GM18870 (cell line): ENCODE results near the gene AP1M1.
"Not testable (repeated sequence)": the region's sequence is repeated elsewhere in the genome, so short reads cannot be mapped to it uniquely, and the experiment has no call there.

Experiments used
- ATAC-seq: cut with Tn5 transposase; IDR thresholded peaks from one replicate; pipeline ENCODE4 v1.9.1; 2021; ENCODE audit warnings: moderate library complexity; ENCODE audit not compliant: unreplicated experiment

Gene AP1M1

DNA sequence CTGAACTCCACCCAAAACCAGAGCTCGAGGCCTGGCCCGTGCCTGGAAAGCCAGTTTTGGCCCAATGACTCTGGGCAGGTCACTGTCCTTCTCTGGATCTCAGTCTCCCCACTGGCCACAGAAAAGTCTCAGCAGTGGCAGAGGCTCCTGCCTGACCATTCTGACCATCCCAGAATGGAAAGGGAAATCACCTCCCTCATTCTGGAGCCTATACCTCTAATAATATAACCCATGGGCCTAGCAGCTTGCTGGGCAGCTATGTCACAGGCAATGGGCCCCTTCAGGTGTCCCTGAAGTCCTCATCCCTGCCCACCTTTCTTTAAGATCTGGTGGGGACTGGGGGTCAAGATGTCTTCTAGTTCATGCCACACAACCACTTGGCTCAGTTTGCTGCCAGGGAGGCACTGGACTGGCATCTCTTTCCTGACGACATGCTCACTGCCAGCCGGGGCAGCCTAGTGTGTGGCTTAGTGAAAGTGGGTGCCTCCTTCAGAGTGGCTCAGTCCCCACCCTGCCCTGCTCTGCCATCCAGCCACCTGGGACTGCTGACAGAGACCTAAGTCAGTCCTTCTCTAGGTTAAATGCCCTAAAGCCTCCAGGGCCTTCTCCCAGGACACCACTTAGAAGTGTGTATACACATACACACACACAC, 62.6 kb downstream of the AP1M1 start:
- ATAC-seq = no peak

DNA sequence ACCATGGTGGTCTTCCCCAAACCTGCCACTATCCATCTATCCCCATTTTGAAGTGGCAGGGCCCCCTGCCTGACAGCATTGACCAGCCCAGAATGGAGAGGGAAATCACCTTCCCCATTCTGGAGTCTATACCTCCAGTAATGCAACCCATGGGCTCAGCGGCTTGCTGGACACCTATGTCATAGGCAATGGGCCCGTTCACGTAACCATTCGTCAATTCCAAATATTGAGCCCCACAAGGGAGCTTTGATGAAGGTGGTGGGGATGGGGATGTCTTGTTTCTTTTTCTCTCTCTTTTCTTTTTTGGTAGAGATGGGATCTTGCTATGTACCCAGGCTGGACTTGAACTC, 63.1 kb downstream of the AP1M1 start:
- no peak for ATAC-seq

DNA sequence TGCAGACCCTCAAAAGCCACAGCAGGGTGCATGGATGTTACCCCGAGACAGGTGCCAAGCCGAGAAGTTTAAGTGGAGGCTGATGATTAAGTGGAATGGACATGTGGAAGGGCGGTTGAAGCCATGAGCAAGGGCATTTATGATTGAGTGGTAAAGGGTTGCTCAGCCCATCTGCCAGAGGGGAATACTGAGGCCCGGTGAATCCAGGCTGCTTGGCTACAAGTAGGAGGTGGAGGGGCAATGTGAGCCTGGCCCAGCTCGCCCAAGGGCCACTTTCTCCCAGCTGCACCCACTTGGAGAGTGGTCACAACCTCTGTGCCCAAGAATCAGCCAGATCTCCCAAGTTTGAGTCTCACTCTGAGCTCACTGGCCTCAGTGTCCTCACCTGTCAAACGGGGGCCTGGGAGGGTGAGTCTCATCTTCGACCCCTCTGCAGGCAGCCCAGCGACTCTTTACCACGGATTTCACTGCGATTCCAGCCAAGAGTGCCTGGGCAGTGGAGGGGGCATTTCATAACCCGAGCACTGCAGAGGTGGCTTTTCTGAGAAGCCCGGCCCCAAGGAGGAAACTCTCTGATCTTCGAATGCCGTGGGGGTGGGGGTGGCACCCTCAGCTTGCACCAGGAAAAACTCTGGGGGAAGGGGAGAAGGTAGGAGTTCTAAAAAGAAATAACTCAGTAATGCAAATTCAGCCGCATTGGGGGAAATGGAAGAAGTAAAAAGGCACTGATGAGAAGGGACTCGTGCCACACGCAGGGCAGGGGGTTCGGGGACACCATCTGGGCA, 64.1 kb downstream of the AP1M1 start:
- no peak for ATAC-seq

DNA sequence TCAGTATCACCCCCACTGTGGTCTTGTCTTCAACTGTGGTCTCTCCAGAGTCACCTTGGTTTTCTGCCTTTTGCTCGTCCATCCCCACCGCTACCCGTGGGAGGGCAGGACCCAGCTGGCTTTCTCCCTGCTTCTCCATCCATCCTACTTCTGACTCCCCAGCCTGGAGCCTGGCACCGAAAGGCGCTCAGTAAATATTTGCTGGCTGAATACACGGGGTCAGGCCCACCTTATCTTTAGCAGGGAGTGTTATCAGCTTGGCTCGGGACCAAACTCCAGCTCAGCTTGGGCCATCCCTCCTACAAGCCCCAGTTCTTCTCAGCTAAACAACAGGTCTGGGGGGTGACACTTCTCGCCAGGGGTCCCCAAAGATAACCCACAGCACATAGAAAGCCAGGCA, 64.9 kb downstream of the AP1M1 start:
- ATAC-seq = no peak

DNA sequence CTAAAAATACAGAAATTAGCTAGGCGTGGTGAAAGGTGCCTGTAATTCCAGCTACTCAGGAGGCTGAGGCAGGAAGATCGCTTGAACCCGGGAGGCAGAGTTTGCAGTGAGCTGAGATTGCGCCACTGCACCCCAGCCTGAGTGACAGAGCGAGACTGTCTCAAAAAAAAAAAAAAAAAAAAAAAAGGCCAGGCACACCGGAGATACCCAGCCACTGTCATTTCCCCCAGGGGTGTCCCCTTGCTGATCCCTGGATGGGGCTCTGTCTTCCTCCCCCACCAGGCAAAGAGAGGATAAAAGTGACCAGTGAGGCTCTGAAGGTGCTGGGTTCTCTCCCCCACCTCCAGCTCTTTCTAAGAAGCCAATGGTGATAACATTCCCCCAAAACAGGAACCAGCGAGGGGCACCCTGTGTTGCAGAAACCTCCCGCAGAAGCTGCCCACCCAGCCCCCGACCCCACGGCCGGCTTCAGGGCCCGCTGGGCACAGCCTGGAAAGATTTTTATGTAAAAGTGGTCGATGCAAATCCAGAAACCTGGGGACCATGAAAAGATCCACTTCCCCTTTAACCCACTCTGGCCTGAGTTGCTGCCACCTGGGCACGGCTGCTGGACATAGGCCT, 65.5 kb downstream of the AP1M1 start:
- ATAC-seq = no peak

DNA sequence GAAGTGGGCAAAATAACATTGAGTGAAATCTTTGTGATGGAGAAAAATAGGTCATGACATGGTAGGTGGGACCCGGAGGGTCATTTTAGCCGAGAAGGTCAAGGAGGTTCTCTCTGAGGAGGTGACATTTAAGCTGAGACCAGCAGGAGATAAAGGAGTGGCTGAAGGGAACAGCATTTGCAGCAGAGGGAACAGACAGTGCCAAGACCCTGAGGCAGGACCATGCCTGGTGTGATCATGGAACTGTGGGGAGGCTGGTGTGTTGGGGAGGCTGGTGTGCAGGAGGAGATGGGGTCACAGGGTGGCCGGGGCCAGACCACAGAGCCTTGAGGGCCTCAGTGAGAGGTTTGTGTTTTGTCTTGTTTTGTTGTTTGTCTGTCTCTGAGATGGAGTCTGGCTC, 67.5 kb downstream of the AP1M1 start:
- no peak for ATAC-seq

DNA sequence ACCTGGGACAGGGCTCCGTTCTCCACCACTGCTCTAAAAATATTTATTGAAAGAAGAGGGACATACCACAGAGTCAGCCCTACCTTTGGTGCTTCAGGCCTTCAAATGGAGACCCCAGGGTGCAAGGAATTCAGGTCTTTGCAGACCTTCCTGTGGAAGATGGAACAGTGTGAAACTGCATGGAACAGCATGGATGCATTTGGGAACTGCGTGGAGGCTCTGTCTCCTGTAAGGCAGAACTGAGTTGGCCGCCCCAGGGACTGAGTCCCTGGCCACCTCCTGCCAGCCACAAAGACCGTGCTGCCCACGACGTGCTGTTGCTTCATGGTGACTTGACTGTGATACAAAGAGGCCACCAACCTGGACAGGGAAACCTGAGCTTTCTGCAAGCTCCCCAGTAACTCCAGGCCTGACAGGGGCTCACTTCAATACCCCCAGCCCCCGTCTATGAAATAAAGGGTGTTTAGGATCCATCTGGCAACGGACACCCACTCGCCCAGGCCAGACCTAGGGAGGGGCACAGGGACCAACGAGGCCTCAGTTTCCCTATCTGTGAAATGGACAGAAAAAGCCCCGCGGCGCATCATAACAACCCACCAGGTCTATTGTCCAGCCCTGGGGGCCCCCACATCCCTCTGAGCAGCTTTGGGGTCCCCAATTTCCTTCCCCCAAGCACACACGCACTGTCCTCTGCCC, 68.3 kb downstream of the AP1M1 start:
- ATAC-seq = no peak

DNA sequence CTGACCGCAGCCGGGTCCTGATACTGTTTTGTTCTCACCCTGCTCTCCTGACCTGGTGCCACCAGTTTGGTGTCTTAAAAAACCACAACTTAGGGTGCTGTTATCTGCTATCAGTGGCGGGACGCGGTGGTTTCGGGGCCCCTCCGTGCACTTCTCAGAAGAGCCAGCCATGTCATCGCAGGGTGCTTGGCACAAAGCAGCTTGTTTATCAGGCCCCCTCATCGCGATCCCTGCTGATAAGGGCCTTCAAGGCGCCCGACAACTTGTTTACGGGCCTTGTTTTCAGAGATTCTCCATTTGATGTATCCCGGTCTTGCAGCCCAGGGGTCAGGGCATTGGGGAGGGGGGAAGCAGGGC, 68.9 kb downstream of the AP1M1 start:
- no peak for ATAC-seq

DNA sequence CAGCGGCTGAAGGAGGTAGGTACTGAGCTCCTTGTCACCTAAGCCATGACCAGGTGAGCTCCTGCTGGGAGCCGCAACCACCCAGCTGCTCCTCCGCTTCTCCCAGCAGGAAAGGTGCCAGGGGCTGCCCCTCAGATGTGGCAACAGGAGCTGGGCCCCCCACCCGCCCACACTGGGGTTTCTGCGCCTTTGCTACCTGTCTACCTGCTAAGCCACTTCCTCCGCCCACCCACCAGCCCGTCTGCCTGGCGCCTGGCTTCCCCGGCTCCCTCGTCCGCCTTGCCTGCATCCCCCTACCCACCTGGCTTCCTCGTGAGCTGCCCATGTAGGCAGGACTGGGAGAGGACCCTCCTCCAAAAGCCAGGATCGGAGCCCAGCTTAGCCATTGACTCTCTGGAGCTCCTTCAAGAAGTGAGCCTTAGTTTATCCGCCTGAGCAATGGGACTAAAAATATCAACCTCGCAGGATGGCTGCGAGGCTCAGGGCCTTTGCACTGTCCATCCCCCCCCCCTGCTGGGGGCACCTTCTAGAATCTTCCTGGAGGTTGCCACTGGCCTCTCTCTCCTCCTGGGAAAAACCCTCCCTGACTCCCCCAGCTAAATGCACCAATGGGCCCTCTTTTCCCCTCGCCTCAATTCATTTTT, 71.1 kb downstream of the AP1M1 start:
- no peak for ATAC-seq

DNA sequence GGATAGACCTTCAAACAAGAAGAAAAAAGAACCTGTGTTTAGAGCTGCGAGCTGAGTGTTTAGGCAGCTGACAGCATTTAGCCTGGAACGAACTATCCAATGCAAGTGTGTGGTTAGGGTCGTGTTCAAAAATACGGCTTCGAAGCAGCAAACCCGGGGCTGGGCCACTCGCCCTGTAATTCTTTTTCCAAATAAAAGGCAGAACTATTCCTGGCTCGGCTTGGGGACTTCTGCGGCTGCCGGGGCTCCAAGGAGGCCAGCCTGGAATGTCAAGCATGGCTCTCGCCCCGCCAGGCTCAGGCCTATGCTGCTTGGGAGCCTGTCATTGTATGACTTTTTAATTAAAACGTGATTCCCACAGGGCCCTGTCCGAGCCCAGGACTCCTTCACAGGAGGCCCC, 75.2 kb downstream of the AP1M1 start:
- no peak for ATAC-seq

DNA sequence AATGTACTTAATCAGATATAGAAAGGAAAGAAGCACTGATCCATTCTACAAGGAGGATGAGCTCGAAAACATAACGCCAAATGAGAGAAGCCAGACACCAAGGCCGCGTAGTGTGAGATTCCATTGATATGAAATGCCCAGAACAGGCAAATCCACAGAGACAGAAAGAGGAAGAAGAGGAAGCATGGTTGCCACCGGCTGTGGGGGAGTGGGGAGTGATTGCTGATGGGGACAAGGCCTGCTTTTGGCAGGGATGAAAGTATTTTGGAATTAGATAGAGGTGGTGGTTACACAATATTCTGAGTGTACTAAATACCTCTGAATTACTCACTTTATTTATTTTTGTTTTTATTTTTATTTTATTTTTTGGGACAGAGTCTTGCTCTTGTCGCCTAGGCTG, 76.7 kb downstream of the AP1M1 start:
- ATAC-seq = no peak

DNA sequence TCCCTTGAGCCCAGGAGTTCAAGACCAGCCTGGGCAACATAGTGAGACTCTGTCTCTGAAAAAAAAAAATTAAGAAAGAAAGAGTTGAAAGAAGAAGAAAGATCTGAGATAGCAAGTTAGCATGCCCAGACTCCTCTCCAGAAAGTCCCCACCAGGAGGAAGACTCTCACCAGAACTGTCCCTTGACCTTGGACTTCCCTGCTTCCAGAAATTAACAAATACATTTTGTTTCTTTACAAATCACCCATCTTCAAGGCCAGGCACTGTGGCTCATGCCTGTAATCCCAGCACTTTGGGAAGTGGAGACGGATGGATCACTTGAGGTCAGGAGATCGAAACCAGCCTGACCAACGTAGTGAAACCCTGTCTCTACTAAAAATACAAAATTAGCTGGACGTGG, 82.6 kb downstream of the AP1M1 start:
- no peak for ATAC-seq

DNA sequence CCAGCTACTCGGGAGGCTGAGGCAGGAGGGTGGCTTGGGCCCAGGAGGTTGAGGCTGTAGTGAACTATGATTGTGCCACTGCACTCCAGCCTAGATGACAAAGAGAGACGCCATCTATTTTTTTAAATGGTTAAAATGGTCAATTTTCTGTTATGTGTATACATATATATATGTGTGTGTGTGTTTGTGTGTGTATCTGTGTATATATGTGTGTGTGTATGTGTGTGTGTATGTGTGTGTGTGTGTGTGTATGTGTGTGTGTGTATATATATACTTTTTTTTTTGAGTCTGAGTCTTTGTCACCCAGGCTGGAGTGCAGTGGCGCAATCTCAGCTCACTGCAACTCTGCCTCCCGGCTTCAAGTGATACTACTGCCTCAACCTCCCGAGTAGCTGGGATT, 84.0 kb downstream of the AP1M1 start:
- ATAC-seq = no peak

DNA sequence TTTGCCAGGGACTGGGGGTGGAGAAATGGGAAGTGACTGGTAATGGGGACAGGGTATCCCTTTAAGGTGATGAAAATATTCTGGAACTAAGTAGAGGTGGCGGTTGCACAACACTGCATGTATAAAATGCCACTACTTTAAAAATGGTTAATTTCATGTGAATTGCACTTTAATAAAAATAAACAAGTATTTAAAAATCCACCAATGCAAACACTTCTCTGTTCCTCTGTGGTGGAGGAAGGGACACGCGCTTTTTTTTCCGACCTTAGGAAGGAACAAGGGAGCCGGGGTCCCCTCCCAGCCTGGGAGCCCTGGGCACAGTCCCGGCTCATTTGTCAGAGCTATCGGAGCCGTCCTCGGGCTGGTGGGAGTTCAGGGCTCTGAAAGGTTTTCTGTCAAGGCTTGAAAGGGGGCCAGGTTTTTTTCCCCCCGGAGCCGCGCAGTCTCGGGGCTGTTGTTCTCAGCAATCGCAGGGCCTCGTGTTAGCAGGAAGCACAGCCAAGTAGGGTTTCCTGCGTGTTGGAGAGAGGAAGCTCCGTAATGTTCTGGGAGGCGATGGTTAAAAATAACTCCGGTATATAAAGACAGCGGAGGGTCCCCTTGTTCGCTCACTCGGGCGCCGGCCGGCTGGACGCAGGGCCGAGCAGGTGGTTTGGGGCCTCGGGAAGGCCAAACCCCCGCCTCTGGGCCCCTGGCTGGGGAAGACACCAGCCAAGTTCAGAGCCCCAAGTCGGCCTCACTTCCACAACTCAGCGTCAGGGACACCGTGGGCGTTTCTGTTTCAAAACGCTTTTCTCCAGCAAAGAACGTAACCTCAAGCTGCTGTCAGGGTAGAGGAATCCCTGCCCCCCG, 85.7 kb downstream of the AP1M1 start:
- no peak for ATAC-seq

DNA sequence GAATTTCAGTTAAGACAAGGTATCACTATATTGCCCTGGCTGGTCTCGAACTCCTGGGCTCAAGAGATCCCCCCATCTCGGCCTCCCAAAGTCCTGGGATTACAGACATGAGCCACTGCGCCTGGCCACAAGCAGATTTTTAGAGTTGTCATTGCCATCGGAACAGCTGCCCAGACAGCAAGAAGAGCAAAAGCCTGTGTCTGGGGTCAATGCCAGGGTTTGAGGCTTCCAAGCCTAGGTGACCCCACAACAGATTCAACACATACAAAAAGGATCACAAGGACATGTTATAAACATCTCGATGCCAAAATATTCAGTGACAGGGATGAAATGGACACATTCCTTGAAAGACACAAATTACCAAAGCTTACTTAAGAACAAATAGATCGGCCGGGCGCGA, 86.8 kb downstream of the AP1M1 start:
- ATAC-seq = no peak

DNA sequence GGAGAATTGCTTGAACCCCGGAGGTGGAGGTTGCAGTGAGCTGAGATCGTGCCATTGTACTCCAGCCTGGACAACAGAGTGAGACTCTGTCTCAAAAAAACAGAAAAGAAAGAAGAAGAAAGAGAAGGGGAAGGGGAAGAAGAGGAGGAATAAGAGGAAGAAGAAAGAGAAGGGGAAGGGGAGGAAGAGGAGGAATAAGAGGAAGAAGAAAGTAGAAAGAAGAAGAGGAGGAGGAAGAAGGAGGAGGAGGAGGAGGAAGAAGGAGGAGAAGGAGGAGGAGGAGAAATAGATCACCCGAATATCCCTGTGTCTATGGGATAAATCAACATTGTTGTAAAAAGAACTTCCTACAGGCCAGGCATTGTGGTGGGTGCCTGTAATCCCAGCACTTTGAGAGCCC, 87.4 kb downstream of the AP1M1 start:
- ATAC-seq = not testable (repeated sequence)

DNA sequence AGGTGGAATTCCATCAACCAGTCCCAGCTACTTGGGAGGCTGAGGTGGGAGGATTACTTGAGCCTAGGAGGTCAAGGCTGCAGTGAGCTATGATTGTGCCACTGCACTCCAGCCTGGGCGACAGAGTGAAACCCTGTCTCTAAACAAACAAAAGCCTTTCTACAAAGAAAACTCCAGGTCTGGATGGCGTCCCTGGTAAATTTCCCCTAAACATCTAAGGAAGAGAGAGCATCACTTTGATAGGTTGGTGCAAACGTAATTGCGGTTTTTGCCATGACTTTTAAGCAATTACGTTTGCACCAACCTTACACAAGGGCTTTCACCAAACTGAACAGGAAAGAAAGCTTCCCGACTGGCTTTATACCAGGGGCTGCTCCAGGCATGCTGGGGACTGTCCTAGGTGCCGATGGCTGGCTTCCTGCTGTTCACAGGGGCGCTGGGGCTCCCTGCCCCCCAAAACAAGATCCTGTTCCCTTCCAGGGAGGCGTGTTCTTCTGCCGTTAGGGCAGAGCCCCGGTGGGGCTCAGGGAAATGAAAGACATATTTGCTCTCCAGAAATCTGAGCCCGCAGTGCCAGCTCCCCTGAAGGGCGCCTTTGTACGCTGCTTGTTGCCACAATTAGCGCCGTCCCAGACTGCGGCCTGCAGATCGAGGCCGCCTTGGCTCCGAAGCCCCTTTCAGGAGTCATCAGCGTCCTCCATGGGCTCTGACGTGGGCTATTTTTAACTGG, 88.2 kb downstream of the AP1M1 start:
- ATAC-seq = no peak

DNA sequence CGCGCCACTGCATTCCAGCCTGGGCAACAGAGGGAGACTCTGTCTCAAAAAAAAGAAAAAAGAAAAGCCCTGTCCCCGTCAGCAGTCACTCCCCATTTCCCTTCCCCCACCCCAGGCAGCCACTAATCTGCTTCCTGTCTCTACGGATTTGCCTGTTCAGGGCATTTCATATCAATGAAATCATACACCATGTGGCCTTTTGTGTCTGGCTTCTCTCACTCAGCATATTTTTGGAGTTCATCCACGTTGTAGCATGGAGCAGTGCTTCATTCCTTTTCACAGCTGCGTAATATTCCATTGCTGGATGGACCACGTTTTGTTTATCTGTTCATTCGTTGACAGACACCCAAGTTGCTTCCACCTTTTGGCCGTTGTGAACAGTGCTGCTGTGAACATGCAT, 90.8 kb downstream of the AP1M1 start:
- ATAC-seq = no peak

DNA sequence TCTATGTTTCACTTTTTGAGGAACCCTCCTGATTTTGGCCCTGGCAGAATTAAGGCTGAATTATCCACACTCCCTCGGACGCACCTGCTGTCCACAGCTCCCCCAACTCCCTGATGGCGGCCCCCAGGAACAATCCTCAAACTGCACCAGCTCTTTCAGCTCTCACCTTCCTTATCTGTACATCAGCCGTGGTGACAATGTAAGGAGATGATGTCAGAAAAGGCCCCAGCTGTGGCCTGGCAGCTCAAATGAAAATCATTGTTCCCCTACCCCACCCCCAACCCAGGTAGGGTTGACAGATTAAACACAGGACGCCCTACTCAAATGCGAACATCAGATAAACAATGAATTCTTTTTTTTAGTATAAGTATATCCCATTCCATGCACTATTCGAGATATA, 91.9 kb downstream of the AP1M1 start:
- no peak for ATAC-seq

DNA sequence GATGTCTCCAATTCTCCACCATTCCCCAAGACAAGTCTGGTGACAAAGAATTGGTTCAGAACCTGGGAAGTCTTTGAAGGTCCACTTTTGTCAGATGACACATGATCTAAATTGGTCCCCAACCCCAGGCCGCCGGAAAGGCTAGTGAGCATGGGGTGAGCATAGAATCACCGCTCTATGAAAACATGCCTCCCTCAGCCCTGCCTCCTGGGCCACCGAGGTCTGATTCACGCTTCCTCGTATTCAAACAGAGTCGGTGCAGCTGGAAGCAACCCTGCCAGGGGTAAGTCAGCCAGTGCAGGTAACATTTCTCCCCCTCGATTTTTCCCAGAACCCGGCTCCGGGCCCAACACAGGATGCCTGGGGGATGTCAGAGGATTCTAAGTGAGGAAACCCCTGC, 93.0 kb downstream of the AP1M1 start:
- ATAC-seq = no peak
